ENCODE results near the gene PLCB4.

PLCB4 gene

DNA sequence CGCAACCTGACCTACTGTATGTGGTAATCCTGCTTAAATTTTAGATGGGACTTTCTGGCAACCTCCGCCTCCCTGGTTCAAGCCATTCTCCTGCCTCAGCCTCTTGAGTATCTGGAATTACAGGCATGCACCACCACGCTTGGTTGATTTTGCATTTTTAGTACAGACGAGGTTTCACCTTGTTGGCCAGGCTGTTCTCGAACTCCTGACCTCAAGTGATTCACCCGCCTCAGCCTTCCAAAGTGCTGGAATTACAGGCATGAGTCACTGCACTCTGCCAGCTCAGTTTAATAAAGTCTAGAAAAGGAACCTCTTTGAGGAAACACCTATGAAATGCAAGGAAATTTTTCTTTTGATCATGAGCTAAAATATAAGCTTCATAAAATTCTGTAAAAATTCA lies 9.0 kb upstream of the PLCB4 start:
- TF ChIP-seq, protein P1, sequence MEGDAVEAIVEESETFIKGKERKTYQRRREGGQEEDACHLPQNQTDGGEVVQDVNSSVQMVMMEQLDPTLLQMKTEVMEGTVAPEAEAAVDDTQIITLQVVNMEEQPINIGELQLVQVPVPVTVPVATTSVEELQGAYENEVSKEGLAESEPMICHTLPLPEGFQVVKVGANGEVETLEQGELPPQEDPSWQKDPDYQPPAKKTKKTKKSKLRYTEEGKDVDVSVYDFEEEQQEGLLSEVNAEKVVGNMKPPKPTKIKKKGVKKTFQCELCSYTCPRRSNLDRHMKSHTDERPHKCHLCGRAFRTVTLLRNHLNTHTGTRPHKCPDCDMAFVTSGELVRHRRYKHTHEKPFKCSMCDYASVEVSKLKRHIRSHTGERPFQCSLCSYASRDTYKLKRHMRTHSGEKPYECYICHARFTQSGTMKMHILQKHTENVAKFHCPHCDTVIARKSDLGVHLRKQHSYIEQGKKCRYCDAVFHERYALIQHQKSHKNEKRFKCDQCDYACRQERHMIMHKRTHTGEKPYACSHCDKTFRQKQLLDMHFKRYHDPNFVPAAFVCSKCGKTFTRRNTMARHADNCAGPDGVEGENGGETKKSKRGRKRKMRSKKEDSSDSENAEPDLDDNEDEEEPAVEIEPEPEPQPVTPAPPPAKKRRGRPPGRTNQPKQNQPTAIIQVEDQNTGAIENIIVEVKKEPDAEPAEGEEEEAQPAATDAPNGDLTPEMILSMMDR (IDR thresholded peaks at IDR 0.05) = no peak
- H3K27ac ChIP-seq = no peak overlapping the region
- no peak for DNase-seq
- H3K36me3 ChIP-seq = no peaks in the 10 kb centered on the region
- H3K27me3 ChIP-seq = no peaks in the 10 kb centered on the region
- H3K4me1 ChIP-seq = no peaks in the 10 kb centered on the region
- no peak overlapping the region for H3K4me3 ChIP-seq
- no peaks in the 10 kb centered on the region for H3K9me3 ChIP-seq
- intact Hi-C loops (cut with DNase I; ENCODE audit: low total_unique reads) = loop anchor here (10.0 kb wide), 1 partner anchor 205 kb away; no protein-coding TSS in a partner anchor

- H3K9me3 ChIP-seq = no peaks in the 10 kb centered on the region
- H3K36me3 ChIP-seq = no peaks in the 10 kb centered on the region
- H3K4me1 ChIP-seq = no peaks in the 10 kb centered on the region
- no peaks in the 10 kb centered on the region for H3K27me3 ChIP-seq
- no peak overlapping the region for H3K27ac ChIP-seq
- DNase-seq = no peak
- H3K4me3 ChIP-seq = no peak overlapping the region
- intact Hi-C loops (cut with DNase I; ENCODE audit: low total_unique reads) = loop anchor here (10.0 kb wide), 1 partner anchor 207 kb away; no protein-coding TSS in a partner anchor
- TF ChIP-seq, protein P1 (IDR thresholded peaks at IDR 0.05) = no peak
Measured at GRCh38 chr20:9061434-9061833, 7.5 kb upstream of the PLCB4 start.

DNA sequence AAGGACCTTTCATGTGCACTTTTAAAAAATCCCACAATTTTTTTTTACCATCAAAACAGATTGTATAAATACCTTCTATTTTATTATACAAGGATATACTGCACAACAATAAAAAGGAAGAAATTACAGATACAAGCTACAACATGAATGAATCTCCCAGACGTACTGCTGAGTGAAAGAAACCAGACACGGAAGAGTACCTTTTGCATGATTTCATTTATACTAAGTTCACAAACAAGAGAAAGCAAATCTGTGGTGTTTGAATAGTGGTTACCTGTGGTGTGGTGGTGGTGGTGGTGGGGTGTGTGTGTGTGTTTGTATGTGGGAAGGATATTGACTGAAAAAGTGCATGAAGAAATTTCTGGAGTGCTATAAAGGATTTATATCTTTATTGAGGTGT lies 6.8 kb upstream of the PLCB4 start:
- intact Hi-C loops (cut with DNase I; ENCODE audit: low total_unique reads) = loop anchor here (10.0 kb wide), 1 partner anchor 207 kb away; no protein-coding TSS in a partner anchor
- TF ChIP-seq, protein P1 (IDR thresholded peaks at IDR 0.05) = no peak

DNA sequence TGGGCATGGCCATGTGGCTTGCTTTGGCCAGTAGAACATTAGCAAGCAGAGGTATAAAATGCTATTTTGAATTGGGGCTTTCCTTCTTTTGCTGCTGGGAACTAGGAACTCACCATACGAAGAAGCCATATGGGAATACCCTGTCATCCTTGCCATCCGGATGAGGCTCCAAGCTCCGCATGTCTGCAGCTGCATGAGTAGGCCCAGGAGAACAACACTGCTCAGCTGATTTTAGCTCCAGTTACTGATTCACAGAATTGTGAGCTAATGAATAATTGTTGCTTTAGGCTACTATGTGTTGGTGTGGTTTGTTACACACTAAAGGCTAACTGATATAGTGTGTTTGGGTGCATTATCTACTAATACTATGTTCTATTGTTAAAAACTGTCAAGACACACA lies 2.7 kb upstream of the PLCB4 start:
- H3K4me1 ChIP-seq = peaks cover 0 to 27% (median 2%) of the 10 kb centered on the region in 4 donors
- no peak for DNase-seq
- no peak overlapping the region for H3K27ac ChIP-seq
- no peaks in the 10 kb centered on the region for H3K27me3 ChIP-seq
- TF ChIP-seq, protein P1 (IDR thresholded peaks at IDR 0.05) = no peak
- intact Hi-C loops (cut with DNase I; ENCODE audit: low total_unique reads) = loop anchor here (5.0 to 10.0 kb wide), 2 partner anchors 154 to 211 kb away; no protein-coding TSS in a partner anchor
- H3K4me3 ChIP-seq = no peak overlapping the region
- H3K36me3 ChIP-seq = no peaks in the 10 kb centered on the region
- H3K9me3 ChIP-seq = no peaks in the 10 kb centered on the region

More for the DNA sequence above, 6.8 kb upstream of the PLCB4 start:
- Histone ChIP-seq H3K36me3 (no peaks in the 10 kb centered on the region), H3K27me3 (no peaks in the 10 kb centered on the region), H3K9me3 (no peaks in the 10 kb centered on the region), H3K4me3 (no peak overlapping the region), H3K4me1 (peaks cover 0 to 4% (median 0%) of the 10 kb centered on the region in 4 donors), H3K27ac (no peak overlapping the region)
- DNase-seq = no peak

DNA sequence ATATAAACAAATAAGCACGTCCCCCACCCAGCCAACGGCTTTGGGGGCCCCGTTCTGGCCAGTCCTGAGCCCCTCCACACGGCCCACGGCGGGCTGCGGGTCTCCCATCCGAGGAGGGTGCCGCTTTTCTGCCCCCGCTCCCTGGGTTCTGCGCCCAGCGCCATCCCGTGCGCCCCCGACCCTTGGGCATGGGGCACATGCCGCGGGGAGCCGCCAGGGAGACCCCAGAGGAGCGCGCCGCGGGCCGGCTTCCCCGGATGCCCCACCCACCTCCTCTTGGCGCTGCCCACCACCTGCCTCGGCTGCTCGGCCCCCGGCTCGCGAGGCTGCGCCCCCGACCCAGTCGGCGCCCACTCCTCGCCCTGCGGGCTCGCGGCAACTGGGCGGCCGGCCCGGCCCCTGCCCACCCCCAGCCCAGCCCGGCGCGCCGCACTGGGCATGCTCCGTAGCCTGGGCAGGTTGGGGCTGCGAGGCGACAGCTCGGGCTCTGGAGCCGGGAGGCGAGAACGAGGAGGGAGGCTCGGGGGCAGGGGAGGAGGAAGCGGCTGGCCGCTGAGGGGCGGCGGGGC lies 570 bp upstream of the PLCB4 start:
- TF ChIP-seq, protein P1 (IDR thresholded peaks at IDR 0.05) = no peak
- Histone ChIP-seq H3K36me3 (no peaks in the 10 kb centered on the region), H3K9me3 (no peaks in the 10 kb centered on the region), H3K4me1 (peaks cover 0 to 45% (median 2%) of the 10 kb centered on the region in 4 donors), H3K4me3 (peak overlapping the region; percentile 76 to 86), H3K27me3 (no peaks in the 10 kb centered on the region), H3K27ac (peak overlapping the region; percentile 87 to 93)
- intact Hi-C loops (cut with DNase I; ENCODE audit: low total_unique reads) = loop anchor here (5.0 to 10.0 kb wide), 2 partner anchors 156 to 214 kb away; no protein-coding TSS in a partner anchor
- peak in 1 of 2 donors; percentile 78 for DNase-seq
